ENCODE data around the gene OMA1. TPM values are rescaled to one million over a fixed set of nuclear protein-coding genes. Genes with fewer than 3 reads are reported as not detected.

OMA1 gene
- total RNA-seq, 1 experiment from 2014 or later, result 25.4 TPM

GRCh38 chr1:58438468-58438867 is 108.1 kb downstream of the OMA1 start:
- CTCF ChIA-PET, result interaction anchor here (0.5 kb wide), 1 partner anchor 1755 kb away, joined by 3 read pairs; no protein-coding TSS in a partner anchor

DNA sequence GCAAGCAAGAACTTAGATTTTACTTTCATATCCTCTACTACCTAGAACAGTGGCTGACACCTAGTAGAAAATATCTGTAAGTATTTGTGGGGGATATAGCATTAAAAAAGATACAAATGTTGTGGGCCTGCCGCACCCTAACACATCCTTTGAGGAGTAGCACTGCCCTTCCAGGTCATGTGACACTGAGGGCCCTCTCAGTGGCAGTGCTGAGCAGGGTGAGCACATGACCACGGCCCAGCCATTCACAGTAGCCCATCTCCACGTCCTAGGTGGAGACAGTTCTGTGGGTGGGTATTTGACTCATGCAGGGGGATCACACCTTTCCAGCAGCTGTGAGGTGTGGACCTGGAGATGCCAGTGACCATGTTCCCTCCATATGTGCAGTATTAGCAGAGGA is 108.9 kb downstream of the OMA1 start:
- Mint-ChIP-seq H3K4me1 (ENCODE audit: low read depth, unreplicated experiment) (no peaks in the 10 kb centered on the region), H3K4me3 (ENCODE audit: low read depth, unreplicated experiment) (no peak overlapping the region), H3K27ac (ENCODE audit: unreplicated experiment) (no peak overlapping the region), H3K36me3 (ENCODE audit: insufficient read depth, unreplicated experiment) (no peaks in the 10 kb centered on the region), H3K9me3 (ENCODE audit: low read depth, unreplicated experiment) (no peaks in the 10 kb centered on the region), H3K27me3 (ENCODE audit: unreplicated experiment) (no peaks in the 10 kb centered on the region)
- CTCF ChIA-PET, result interaction anchor here (0.5 kb wide), 1 partner anchor 1754 kb away, joined by 3 read pairs; no protein-coding TSS in a partner anchor
- no peak for DNase-seq
- no TSS peak for BruUV-seq (replicated peaks)
- TF ChIP-seq, protein P1, sequence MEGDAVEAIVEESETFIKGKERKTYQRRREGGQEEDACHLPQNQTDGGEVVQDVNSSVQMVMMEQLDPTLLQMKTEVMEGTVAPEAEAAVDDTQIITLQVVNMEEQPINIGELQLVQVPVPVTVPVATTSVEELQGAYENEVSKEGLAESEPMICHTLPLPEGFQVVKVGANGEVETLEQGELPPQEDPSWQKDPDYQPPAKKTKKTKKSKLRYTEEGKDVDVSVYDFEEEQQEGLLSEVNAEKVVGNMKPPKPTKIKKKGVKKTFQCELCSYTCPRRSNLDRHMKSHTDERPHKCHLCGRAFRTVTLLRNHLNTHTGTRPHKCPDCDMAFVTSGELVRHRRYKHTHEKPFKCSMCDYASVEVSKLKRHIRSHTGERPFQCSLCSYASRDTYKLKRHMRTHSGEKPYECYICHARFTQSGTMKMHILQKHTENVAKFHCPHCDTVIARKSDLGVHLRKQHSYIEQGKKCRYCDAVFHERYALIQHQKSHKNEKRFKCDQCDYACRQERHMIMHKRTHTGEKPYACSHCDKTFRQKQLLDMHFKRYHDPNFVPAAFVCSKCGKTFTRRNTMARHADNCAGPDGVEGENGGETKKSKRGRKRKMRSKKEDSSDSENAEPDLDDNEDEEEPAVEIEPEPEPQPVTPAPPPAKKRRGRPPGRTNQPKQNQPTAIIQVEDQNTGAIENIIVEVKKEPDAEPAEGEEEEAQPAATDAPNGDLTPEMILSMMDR (IDR thresholded peaks at IDR 0.05; ENCODE audit: unreplicated experiment), result no peak
- intact Hi-C loops (cut with micrococcal nuclease; ENCODE audit: unreplicated experiment), result no loop called here

More at GRCh38 chr1:58438468-58438867, 108.1 kb downstream of the OMA1 start:
- no peak overlapping the region for H3K27ac Mint-ChIP-seq (ENCODE audit: unreplicated experiment)
- TF ChIP-seq, protein P1 (IDR thresholded peaks at IDR 0.05; ENCODE audit: unreplicated experiment), result no peak
- no peak overlapping the region for H3K4me3 Mint-ChIP-seq (ENCODE audit: low read depth, unreplicated experiment)
- no peaks in the 10 kb centered on the region for H3K9me3 Mint-ChIP-seq (ENCODE audit: low read depth, unreplicated experiment)
- intact Hi-C loops (cut with micrococcal nuclease; ENCODE audit: unreplicated experiment), result no loop called here
- BruUV-seq (replicated peaks), result no TSS peak
- H3K27me3 Mint-ChIP-seq (ENCODE audit: unreplicated experiment), result no peaks in the 10 kb centered on the region
- no peak for DNase-seq
- no peaks in the 10 kb centered on the region for H3K4me1 Mint-ChIP-seq (ENCODE audit: low read depth, unreplicated experiment)
- H3K36me3 Mint-ChIP-seq (ENCODE audit: insufficient read depth, unreplicated experiment), result no peaks in the 10 kb centered on the region

DNA sequence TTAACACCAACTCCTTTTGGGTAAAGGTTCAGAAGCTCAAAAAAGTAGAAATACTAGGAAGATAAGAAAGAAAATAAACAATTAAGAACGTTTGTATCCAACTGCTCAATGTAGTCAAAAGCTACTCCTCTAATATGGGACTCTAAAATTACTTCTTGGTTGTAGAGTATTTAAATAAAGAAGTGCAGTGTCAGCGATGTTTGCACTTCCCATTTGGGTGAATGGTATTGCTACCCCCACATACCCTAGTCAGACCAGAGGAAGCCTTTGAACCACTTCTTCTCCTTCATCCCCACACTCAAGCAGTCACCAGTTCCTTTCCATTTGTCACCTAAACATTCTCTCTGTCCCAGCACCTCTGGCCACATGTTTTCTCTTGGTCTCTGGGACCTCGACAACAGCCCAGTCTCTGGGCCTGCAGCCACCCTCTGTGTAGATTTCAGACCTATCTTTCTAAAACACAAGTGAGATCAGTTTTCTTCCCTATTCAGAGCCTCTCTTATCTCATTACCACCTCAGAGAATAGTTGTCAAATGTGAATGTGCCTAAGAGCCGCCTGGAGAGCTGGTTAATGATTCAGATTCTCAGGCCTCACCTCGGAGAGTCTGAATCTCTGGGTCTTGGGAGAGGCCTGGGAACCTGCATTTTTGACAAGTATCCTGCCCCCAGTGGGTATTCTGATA is 109.8 kb downstream of the OMA1 start:
- no peak overlapping the region for H3K4me3 Mint-ChIP-seq (ENCODE audit: low read depth, unreplicated experiment)
- TF ChIP-seq, protein P1 (IDR thresholded peaks at IDR 0.05; ENCODE audit: unreplicated experiment), result no peak
- DNase-seq, result no peak
- H3K4me1 Mint-ChIP-seq (ENCODE audit: low read depth, unreplicated experiment), result no peaks in the 10 kb centered on the region
- H3K36me3 Mint-ChIP-seq (ENCODE audit: insufficient read depth, unreplicated experiment), result no peaks in the 10 kb centered on the region
- H3K27ac Mint-ChIP-seq (ENCODE audit: unreplicated experiment), result no peak overlapping the region
- no TSS peak for BruUV-seq (replicated peaks)
- H3K27me3 Mint-ChIP-seq (ENCODE audit: unreplicated experiment), result no peaks in the 10 kb centered on the region
- CTCF ChIA-PET, result no interaction called here
- H3K9me3 Mint-ChIP-seq (ENCODE audit: low read depth, unreplicated experiment), result no peaks in the 10 kb centered on the region
- intact Hi-C loops (cut with micrococcal nuclease; ENCODE audit: unreplicated experiment), result no loop called here

DNA sequence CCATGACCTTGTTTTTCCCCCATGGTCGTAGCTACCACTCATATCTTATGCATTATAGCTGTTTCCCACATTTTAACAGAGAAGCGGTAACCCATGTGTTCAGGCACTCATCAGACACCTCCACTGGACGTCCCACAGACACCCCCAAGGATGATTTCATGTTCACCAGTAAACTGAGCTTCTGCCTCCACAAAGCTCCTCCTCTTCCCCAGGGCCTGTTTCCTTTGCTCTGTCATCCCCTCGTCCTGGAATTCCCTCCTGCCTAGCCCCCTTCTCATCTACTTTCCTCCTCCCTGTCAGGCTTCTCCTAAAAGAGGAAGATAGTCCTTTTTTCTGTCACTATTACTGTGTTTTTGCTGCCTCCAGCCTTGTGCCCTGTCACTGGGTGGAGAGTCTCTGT is 111.2 kb downstream of the OMA1 start:
- no peaks in the 10 kb centered on the region for H3K4me1 Mint-ChIP-seq (ENCODE audit: low read depth, unreplicated experiment)
- H3K36me3 Mint-ChIP-seq (ENCODE audit: insufficient read depth, unreplicated experiment), result no peaks in the 10 kb centered on the region
- no peak overlapping the region for H3K4me3 Mint-ChIP-seq (ENCODE audit: low read depth, unreplicated experiment)
- H3K27ac Mint-ChIP-seq (ENCODE audit: unreplicated experiment), result no peak overlapping the region
- no peaks in the 10 kb centered on the region for H3K9me3 Mint-ChIP-seq (ENCODE audit: low read depth, unreplicated experiment)
- CTCF ChIA-PET, result no interaction called here
- DNase-seq, result no peak
- TF ChIP-seq, protein P1 (IDR thresholded peaks at IDR 0.05; ENCODE audit: unreplicated experiment), result no peak
- intact Hi-C loops (cut with micrococcal nuclease; ENCODE audit: unreplicated experiment), result no loop called here
- H3K27me3 Mint-ChIP-seq (ENCODE audit: unreplicated experiment), result no peaks in the 10 kb centered on the region
- no TSS peak for BruUV-seq (replicated peaks)

All from Calu3 (cell line).